MCF 10A (cell line): Measurements from ENCODE around the gene ZMYND15. TPM values are rescaled to one million over a fixed set of nuclear protein-coding genes. Genes with fewer than 3 reads are reported as not detected.

ENCODE experiments used
- BruUV-seq: library from RNA; stranded (reverse); fragments of 400-500 nt; replicated peaks from 2 replicates; lab custom pipeline; 2021; lab: Mats Ljungman, UMichigan
- CTCF ChIA-PET: fragments of 300-600 bp; sonication (Branson Sonifier 250); formaldehyde crosslinking; extraction: SDS; loops from one replicate; lab custom pipeline; 2021; ENCODE audit warnings: antibody characterized with exemption, inconsistent platforms; lab: Yijun Ruan, JAX
- POLR2A ChIA-PET: fragments of 300-600, 350-650 bp; sonication (Branson Sonifier 250); formaldehyde crosslinking; extraction: SDS; loops from one replicate; lab custom pipeline; 2020; ENCODE audit warnings: antibody characterized with exemption, inconsistent platforms; lab: Yijun Ruan, JAX
- DNase-seq: peaks from one replicate; pipeline ENCODE4 v3.0.0-alpha.2; 2018; ENCODE audit not compliant: unreplicated experiment
- H3K27ac Mint-ChIP-seq: one replicate; pipeline ENCODE4 v1.8.0; 2022; ENCODE audit warnings: mild to moderate bottlenecking, low read depth, mixed read lengths; ENCODE audit not compliant: unreplicated experiment
- H3K27me3 Mint-ChIP-seq: one replicate; pipeline ENCODE4 v1.8.0; 2022; ENCODE audit warnings: mixed read lengths; ENCODE audit not compliant: insufficient read depth, unreplicated experiment
- H3K36me3 Mint-ChIP-seq: one replicate; pipeline ENCODE4 v1.8.0; 2022; ENCODE audit warnings: mild to moderate bottlenecking, moderate library complexity, mixed read lengths; ENCODE audit not compliant: insufficient read depth, unreplicated experiment
- H3K4me1 Mint-ChIP-seq: one replicate; pipeline ENCODE4 v1.8.0; 2022; ENCODE audit warnings: mixed read lengths; ENCODE audit not compliant: insufficient read depth, unreplicated experiment
- H3K4me3 Mint-ChIP-seq: one replicate; pipeline ENCODE4 v1.8.0; 2022; ENCODE audit warnings: mild to moderate bottlenecking, moderate library complexity, mixed read lengths; ENCODE audit not compliant: unreplicated experiment
- H3K9me3 Mint-ChIP-seq: one replicate; pipeline ENCODE4 v1.8.0; 2022; ENCODE audit warnings: mixed read lengths; ENCODE audit not compliant: unreplicated experiment
- CTCF ChIP-seq: fragments of 200-600 bp; IDR thresholded peaks from one replicate; pipeline ENCODE4 v1.8.0; 2022; ENCODE audit warnings: antibody characterized with exemption, mild to moderate bottlenecking; ENCODE audit not compliant: unreplicated experiment
- intact Hi-C: fragments of 100-400 bp; cut with micrococcal nuclease; formaldehyde crosslinking; loops from 2 replicates; pipeline ENCODE4 v1.14.1; 2022
- total RNA-seq: library from RNA; stranded (reverse); gene quantifications from 2 replicates; pipeline ENCODE4 v1.2.3, GENCODE V29; 2022

The ZMYND15 gene
- total RNA-seq, 1 experiment from 2014 or later = 1.8 TPM

DNA sequence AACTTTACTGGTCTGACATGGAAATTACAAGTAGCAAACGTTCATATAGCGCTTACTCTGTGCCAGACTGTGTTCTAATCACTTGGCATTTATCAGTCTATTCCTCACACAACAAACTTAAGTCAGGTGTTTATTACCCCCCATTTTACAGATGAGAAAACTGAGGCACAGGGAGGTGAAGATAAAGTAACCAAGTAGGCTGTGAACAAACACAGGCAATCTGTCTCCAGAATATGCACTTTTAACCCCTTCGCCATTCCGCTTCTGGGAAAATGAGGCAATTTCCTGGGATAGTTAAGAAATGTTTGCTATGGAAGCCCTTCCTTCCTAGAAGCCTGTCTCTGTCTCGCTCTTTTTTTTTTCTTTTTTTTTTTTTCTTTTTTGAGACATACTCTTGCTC, 12.3 kb downstream of the ZMYND15 start:
- Mint-ChIP-seq H3K36me3 (no peaks in the 10 kb centered on the region), H3K27me3 (peaks cover 65% of the 10 kb centered on the region), H3K4me1 (no peaks in the 10 kb centered on the region), H3K4me3 (no peak overlapping the region), H3K27ac (no peak overlapping the region), H3K9me3 (no peaks in the 10 kb centered on the region)
- BruUV-seq = no TSS peak
- POLR2A ChIA-PET = interaction anchor here (0.6 kb wide), 1 partner anchor 151 kb away, joined by 3 read pairs; the partner anchor contains the start of gene CHRNE
- intact Hi-C loops = no loop called here
- DNase-seq = peak; percentile 36
- CTCF ChIA-PET = no interaction called here
- TF ChIP-seq CTCF = no peak

DNA sequence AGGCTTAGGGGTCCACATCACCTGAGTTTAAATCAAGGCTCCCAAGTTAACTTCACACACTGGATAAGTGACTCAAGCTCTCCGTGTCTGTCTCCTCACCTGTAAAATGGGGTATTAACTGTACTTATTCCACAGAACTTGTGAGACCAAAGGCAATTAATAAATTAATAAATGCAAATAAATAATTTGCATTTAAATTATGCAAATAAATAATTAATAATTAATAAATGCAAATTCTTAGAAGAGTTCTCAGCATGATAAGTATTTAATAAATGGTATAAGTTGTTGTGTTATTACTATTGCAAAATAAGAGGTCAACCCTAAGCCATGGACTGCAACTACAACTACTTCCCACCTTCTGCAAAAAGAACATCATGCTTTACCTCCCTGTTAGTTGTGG, 13.8 kb downstream of the ZMYND15 start:
- DNase-seq = no peak
- TF ChIP-seq CTCF = no peak
- Mint-ChIP-seq H3K4me3 (no peak overlapping the region), H3K9me3 (no peaks in the 10 kb centered on the region), H3K27ac (no peak overlapping the region), H3K4me1 (no peaks in the 10 kb centered on the region), H3K36me3 (no peaks in the 10 kb centered on the region), H3K27me3 (peaks cover 63% of the 10 kb centered on the region)
- ChIA-PET CTCF (no interaction called here), POLR2A (interaction anchor here (0.6 to 1.6 kb wide), 3 partner anchors 15 to 43 kb away, joined by 3 to 4 read pairs (median 3); partner anchors contain the start of gene ARRB2)
- intact Hi-C loops = no loop called here
- no TSS peak for BruUV-seq

DNA sequence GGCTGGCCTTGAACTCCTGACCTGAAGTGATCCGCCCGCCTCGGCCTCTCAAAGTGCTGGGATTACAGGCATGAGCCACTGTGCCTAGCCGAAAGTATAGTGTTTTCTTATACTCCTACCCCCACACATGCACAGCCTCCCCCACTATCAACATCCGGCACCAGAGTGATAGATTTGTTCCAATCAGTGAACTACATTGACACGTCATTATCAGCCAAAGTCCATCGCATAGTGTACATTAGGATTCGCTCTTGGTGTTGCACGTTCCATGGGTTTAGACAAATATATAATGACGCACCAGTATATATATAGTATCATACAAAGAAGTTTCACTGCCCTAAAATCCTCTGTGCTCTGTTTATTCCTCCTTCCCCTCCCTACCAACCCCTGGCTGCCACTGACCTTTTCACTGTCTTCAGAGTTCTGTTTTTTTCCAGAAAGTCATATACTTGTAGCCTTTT, 20.2 kb downstream of the ZMYND15 start:
- peaks cover 26% of the 10 kb centered on the region for H3K27me3 Mint-ChIP-seq
- no peaks in the 10 kb centered on the region for H3K9me3 Mint-ChIP-seq
- no peak for TF ChIP-seq CTCF
- intact Hi-C loops = no loop called here
- H3K4me3 Mint-ChIP-seq = no peak overlapping the region
- H3K4me1 Mint-ChIP-seq = no peaks in the 10 kb centered on the region
- H3K27ac Mint-ChIP-seq = no peak overlapping the region
- DNase-seq = no peak
- BruUV-seq = no TSS peak
- H3K36me3 Mint-ChIP-seq = no peaks in the 10 kb centered on the region
- ChIA-PET CTCF (no interaction called here), POLR2A (no interaction called here)

GRCh38 chr17:4764595-4764994, 25.0 kb downstream of the ZMYND15 start:
- Mint-ChIP-seq H3K9me3 (no peaks in the 10 kb centered on the region), H3K4me1 (no peaks in the 10 kb centered on the region), H3K36me3 (no peaks in the 10 kb centered on the region), H3K4me3 (no peak overlapping the region), H3K27ac (no peak overlapping the region), H3K27me3 (peaks cover 18% of the 10 kb centered on the region)
- POLR2A ChIA-PET = interaction anchor here (0.6 kb wide), 1 partner anchor 17 kb away, joined by 3 read pairs; no protein-coding TSS in a partner anchor
- CTCF ChIA-PET = no interaction called here
- DNase-seq = no peak
- no TSS peak for BruUV-seq
- TF ChIP-seq CTCF = no peak
- intact Hi-C loops = no loop called here
